IPS-11a (cell line): Measurements from ENCODE around the gene BMAL1.

ENCODE experiments used
- H3K4me3 ChIP-seq: one replicate; pipeline ENCODE4 v1.5.1; 2013; ENCODE audit warnings: low read depth, low read length, control low read depth

BMAL1 gene

GRCh38 chr11:13314676-13315394 lies 37.2 kb downstream of the BMAL1 start:
- no peak overlapping the region for H3K4me3 ChIP-seq

- no peak overlapping the region for H3K4me3 ChIP-seq
Measured at GRCh38 chr11:13315517-13316432, 38.2 kb downstream of the BMAL1 start.

GRCh38 chr11:13316528-13316961 lies 39.0 kb downstream of the BMAL1 start:
- H3K4me3 ChIP-seq: no peak overlapping the region

- no peak overlapping the region for H3K4me3 ChIP-seq
Measured at GRCh38 chr11:13317293-13318080, 39.9 kb downstream of the BMAL1 start.

GRCh38 chr11:13318498-13319295 lies 41.1 kb downstream of the BMAL1 start:
- no peak overlapping the region for H3K4me3 ChIP-seq

GRCh38 chr11:13320688-13321087 lies 43.1 kb downstream of the BMAL1 start:
- H3K4me3 ChIP-seq: no peak overlapping the region

- H3K4me3 ChIP-seq: no peak overlapping the region
Measured at GRCh38 chr11:13321431-13321830, 43.8 kb downstream of the BMAL1 start.

GRCh38 chr11:13324141-13324540 lies 46.6 kb downstream of the BMAL1 start:
- H3K4me3 ChIP-seq: no peak overlapping the region

- no peak overlapping the region for H3K4me3 ChIP-seq
Measured at GRCh38 chr11:13324709-13325108, 47.1 kb downstream of the BMAL1 start.

- no peak overlapping the region for H3K4me3 ChIP-seq
Measured at GRCh38 chr11:13327421-13327820, 49.8 kb downstream of the BMAL1 start.

GRCh38 chr11:13328286-13328685 lies 50.7 kb downstream of the BMAL1 start:
- no peak overlapping the region for H3K4me3 ChIP-seq

- H3K4me3 ChIP-seq: no peak overlapping the region
Measured at GRCh38 chr11:13329670-13330356, 52.2 kb downstream of the BMAL1 start.

- H3K4me3 ChIP-seq: no peak overlapping the region
Measured at GRCh38 chr11:13332124-13332523, 54.5 kb downstream of the BMAL1 start.

GRCh38 chr11:13333456-13333957 lies 55.9 kb downstream of the BMAL1 start:
- H3K4me3 ChIP-seq: no peak overlapping the region

GRCh38 chr11:13334034-13334786 lies 56.6 kb downstream of the BMAL1 start:
- H3K4me3 ChIP-seq: no peak overlapping the region

- no peak overlapping the region for H3K4me3 ChIP-seq
Measured at GRCh38 chr11:13335319-13335718, 57.7 kb downstream of the BMAL1 start.

GRCh38 chr11:13336246-13336878 lies 58.8 kb downstream of the BMAL1 start:
- H3K4me3 ChIP-seq: no peak overlapping the region

- H3K4me3 ChIP-seq: no peak overlapping the region
Measured at GRCh38 chr11:13338019-13338426, 60.4 kb downstream of the BMAL1 start.
